ENCODE results near the gene MAP1LC3B.

DNA sequence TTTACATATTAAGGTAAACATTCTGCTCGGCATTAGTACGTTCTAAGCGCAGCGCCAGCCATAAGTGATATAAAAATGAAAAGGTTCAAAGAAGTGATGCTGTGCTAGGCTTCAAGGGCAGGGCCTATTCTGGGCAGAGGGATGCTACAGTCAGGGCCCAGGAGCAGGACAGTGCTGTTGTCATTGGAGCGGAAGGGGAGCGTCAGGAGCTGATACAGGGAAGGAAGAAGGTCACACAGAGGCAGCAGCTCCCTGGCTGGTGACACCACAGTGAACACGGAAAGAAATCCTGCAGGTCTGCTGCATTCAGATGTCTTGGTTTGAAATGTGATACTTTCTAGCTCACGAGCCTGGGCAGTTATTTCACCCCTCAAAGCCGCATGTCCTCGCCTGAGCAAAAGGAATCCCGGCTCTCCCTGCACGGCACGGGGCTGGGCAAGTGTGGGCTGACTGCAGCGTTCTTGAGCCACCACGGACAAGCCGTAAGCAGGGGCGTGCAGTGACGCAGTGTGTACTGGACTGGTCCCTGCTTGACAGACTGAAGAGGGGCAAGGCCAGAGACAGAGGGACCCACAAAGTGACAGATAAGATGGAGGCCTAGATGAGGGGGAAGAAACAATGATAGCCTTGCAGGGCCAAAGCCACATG, 59.6 kb downstream of the MAP1LC3B start:
- TF ChIP-seq NFRKB (IDR thresholded peaks at IDR 0.05), result no peak
- TF ChIP-seq FOXM1 (IDR thresholded peaks at IDR 0.05; ENCODE audit: borderline replicate concordance), result no peak
- TF ChIP-seq ZNF384 (IDR thresholded peaks at IDR 0.05), result no peak
- no peak for TF ChIP-seq TARDBP (IDR thresholded peaks at IDR 0.05)
